ENCODE results near the gene VSIG10L2. TPM values are rescaled to one million over a fixed set of nuclear protein-coding genes. Genes with fewer than 3 reads are reported as not detected.

VSIG10L2 gene
- total RNA-seq, 1 experiment from 2014 or later = not detected

- no peak for TF ChIP-seq POLR2AphosphoS5 (IDR thresholded peaks at IDR 0.05; ENCODE audit: low read depth, low read length)
- no peak for TF ChIP-seq CEBPB (IDR thresholded peaks at IDR 0.05; ENCODE audit: low read depth)
- TF ChIP-seq ZBTB33 (IDR thresholded peaks at IDR 0.05; ENCODE audit: extremely low read depth, insufficient replicate concordance, low read length) = no peak
- TF ChIP-seq POLR2A (IDR thresholded peaks at IDR 0.05; ENCODE audit: borderline replicate concordance, extremely low read depth, insufficient read depth, insufficient read length) = no peak
- TF ChIP-seq EZH2phosphoT487 (IDR thresholded peaks at IDR 0.05; ENCODE audit: borderline replicate concordance) = no peak
- TF ChIP-seq SRF (IDR thresholded peaks at IDR 0.05; ENCODE audit: low read depth) = no peak
- TF ChIP-seq ZFX (IDR thresholded peaks at IDR 0.05) = no peak
- TF ChIP-seq ZNF274 (IDR thresholded peaks at IDR 0.05; ENCODE audit: low read depth, low read length) = no peak
- TF ChIP-seq TCF7L2 (IDR thresholded peaks at IDR 0.05; ENCODE audit: borderline replicate concordance, extremely low read depth, insufficient read depth, insufficient read length) = no peak
- DNase-seq (ENCODE audit: low read depth, low spot score) (no peak), ATAC-seq (peak; percentile 31)
- Histone ChIP-seq H3K9me3 (ENCODE audit: control insufficient read depth in 1 of 2, insufficient read depth in 1 of 2, low read depth in 1 of 2, low read length in 2 of 2) (no peaks in the 10 kb centered on the region), H3K9ac (ENCODE audit: low read length) (peak overlapping the region; percentile 74), H3K36me3 (ENCODE audit: control insufficient read depth in 1 of 2, insufficient read depth in 2 of 2, low read length in 2 of 2) (peaks cover 17 to 20% of the 10 kb centered on the region in 2 experiments; a peak in 3 of 4 replicates), H3K79me2 (ENCODE audit: insufficient read depth, low read length) (peaks cover 51% of the 10 kb centered on the region), H2AFZ (ENCODE audit: low read depth, low read length, poor library complexity, severe bottlenecking) (no peak overlapping the region), H3K4me2 (ENCODE audit: low read length) (peak overlapping the region; percentile 79), H3K27ac (ENCODE audit: low read depth, low read length) (peak overlapping the region; percentile 65), H3K4me3 (replicated peaks in 1 of 2; ENCODE audit: low read depth in 1 of 2, low read length in 2 of 2) (peak overlapping the region; percentile 63 to 82), H3K27me3 (ENCODE audit: insufficient read depth, low read length) (peaks cover 8% of the 10 kb centered on the region; the same call in 1 of the 2 replicates), H3K9me2 (ENCODE audit: insufficient read depth) (no peaks in the 10 kb centered on the region), H3K4me1 (ENCODE audit: control insufficient read depth in 1 of 2, insufficient read depth in 2 of 2, low read length in 2 of 2) (peaks cover 3 to 8% of the 10 kb centered on the region in 2 experiments; a peak in 2 of 4 replicates), H4K20me1 (ENCODE audit: insufficient read depth) (0 out of 2 replicates have a peak, but pooled peaks cover 4% of the 10 kb centered on the region)
- POLR2A ChIA-PET = interaction anchor here (0.9 to 1.4 kb wide), 2 partner anchors 10 to 15 kb away, joined by 4 to 13 read pairs; partner anchors contain the start of gene HYLS1
- intact Hi-C loops (cut with micrococcal nuclease) = no loop called here
- CTCF ChIA-PET = interaction anchor here (1.0 to 1.1 kb wide), 2 partner anchors 11 to 291 kb away, joined by 5 to 8 read pairs; no protein-coding TSS in a partner anchor
- RAD21 ChIA-PET (ENCODE audit: low non-redundant PET in 1 of 2, low total read pairs in 2 of 2, uncharacterized antibody in 2 of 2, unreplicated experiment in 2 of 2) = no interaction called here
- TSS peak; percentile 81 for BruUV-seq (replicated peaks)
Observed at GRCh38 chr11:125902277-125902926, 43.4 kb upstream of the VSIG10L2 start.
